Endometrium (tissue), 2 donors: ENCODE results near the gene SAG.

Experiments
- FAIRE-seq: peaks from 2 replicates; lab custom pipeline; 2012; peaks lifted over from hg19 to GRCh38; lab: Jason Lieb, UNC
- donor health status: control.
- donor health status: control.

SAG gene

DNA sequence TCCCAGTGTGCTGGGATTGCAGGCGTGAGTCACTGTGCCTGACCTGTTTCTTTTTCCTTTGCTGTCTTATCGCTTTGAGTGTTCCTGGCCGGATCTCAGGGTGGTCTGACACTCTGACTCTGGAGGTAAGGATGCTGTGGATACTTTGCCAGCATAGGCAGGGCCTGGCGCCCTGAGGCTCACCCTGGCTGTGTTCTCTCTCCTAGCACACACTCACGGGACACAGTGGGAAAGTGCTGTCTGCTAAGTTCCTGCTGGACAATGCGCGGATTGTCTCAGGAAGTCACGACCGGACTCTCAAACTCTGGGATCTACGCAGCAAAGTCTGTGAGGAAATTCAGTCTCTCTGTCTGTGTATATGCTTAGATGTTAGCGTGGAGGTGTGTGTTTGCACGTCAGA, 18.0 kb upstream of the SAG start:
- no peak for FAIRE-seq

DNA sequence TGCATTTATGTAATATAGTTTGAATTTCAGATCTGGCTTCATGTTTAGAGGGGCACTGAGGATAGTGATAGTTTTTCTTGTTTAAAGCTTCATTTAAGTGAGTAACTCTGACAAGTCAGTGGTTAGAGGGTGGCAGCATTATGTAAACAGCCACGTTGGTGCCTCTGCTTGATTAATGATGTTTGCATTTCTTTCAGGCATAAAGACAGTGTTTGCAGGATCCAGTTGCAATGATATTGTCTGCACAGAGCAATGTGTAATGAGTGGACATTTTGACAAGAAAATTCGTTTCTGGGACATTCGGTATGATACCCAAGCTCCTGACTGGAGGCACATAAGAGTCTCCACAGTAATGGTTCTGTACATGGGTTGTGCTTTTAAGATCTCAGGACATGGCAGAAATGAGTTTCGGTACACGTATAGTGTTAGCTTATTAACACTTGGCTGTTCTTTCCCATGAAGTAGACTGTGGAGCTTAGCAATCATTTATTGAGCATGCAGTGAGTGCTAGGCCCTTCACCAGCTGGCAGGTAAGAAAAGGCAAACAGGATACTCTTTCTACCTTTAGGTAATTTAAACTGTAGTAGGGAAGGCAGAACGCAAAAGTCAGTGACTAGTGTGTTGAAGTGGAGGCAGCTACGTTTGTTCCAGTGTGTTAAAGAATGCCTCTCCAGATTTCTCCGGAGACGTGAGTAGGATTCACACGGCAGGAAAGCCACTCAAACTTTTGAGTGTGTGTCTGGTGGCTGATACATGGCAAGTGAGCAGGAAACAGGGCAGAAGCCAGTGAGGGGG, 17.4 kb upstream of the SAG start:
- no peak for FAIRE-seq

DNA sequence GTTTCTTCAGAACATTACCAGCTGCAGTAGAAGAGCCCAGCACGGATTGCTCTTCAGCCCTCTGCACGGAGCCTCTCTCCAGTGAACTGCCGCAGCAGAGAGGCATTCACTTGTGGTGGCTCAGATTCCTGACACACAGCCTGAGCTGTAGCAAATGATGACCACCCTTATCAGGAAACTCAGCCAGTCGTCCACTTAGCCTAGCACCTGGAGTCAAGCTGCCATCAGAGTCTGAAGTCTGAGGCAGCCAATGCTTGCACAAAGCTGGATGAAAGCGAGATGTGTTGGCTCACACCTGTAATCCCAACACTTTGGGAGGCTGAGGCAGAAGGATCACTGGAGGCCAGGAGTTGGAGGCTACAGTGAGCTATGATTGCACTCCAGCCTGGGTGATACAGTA, 11.7 kb upstream of the SAG start:
- no peak for FAIRE-seq

DNA sequence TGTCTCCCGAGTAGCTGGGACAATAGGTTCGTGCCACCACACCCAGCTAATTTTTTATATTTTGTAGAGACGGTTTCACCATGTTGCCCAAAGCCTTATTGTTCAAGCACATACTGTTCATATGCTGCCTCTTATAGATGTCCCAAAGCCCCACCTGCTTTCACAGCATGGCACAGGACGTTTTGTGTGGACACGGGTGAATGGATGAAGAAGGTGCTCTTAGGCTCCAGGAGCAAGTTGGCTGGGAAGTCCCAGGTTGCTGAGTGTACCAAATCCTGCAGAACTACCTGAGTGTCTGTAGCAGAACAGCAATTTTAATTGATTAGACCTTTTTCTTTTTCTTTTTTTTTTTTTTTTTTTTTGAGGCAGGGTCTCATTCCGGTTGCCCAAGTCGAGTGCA, 10.5 kb upstream of the SAG start:
- FAIRE-seq, result no peak

DNA sequence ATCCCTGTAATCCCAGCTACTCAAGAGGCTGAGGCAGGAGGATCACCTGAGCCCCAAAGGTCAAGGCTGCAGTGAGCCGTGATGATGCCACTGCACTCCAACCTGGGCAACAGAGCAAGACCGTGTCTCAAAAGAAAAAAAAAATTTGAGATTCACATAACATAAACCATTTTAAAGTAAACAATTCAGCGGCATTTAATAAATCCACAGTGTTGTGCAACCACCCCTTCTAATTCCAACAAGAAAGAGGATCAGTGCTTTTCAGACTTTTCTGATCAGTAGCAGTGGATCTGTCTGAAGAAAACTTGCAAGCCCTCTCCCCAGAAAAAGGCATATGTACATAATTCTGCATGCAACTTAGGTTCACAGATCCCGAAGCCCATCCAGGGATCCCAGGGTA, 7.2 kb upstream of the SAG start:
- FAIRE-seq, result no peak

DNA sequence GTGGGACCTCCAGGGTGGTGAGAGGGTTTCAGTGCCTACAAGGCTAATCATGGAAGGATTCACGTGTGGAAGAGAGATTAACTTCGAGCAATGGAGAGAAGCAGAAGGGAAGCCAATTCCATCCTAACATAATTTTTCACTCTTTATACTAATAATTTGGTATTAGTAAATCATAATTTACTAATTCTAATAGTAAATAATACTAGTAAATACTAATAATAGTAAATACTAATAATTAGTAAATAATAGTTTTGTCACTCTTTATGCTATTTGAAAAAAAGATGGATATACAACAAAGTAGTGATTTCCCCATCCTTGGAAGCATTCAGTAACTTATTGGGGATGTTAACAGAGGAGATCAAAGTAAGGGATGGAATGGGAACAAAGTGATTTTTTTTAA, 6.4 kb upstream of the SAG start:
- no peak for FAIRE-seq

DNA sequence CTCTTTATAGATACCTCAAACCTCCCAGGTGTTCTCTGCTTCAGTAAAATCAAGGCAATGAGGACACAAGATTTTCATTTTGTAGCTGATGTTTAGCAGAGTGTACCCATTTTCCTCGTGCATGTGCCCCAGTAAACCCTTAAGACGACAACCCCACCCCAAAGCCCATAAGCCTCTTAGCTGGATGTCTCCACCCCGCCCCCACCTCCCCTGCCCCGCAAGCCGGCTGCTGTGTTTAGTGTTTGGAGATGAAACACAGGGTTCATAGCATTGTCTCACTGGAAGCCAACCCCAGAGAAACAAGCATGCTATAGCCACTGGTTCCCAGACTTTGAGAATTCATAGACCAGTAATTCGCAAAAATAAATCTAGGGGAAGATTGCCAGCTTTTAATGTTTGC, 5.8 kb upstream of the SAG start:
- no peak for FAIRE-seq

DNA sequence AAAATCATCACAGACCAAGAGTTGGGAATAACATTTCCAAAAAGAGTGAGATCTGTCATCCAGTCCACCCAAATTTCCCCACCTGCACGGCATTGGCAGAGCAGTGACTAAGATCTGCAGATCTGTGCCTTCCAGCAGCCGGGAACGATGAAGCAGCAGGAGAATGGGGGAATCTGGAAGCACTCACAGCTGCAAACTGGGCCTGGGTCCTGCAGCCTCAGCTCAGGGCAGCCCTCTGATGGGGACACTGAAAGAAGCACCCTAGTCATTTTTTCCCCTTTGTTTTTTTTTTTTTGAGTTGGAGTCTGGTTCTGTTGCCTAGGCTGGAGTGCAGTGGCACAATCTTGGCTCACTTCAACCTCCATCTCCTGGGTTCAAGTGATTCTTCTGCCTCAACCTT, 4.4 kb upstream of the SAG start:
- no peak for FAIRE-seq

DNA sequence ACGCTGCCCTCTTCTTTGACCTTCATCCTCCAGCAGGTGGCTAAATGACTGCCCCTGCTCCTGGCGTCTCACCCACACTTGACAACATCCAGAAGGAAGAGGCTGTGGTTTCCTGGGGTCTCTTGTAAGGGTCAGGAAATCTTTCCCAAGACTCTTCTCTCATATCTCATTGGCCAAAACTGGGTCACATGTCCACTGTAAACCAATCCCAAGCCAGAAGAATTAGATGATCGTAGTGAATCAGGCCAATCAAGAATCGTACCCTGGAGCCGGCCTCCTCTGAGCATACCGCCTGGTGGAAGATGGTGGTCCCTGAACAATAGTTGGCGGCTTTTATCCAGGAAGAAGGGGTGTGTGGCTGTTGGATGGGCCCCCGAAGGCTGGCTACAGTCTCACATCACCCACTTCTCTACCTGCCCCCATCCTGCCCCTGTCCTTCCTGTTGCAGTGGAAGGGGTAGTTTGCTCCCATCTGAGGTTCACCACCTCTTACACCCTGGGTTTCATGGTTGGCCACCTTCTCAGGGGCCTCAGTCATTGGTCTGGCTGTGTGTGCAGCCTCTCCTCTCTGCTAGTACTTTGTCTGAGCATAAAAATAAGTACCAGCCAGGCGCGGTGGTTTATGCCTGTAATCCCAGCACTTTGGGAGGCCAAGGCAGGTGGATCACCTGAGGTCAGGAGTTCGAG, 3.8 kb downstream of the SAG start:
- FAIRE-seq, result no peak

DNA sequence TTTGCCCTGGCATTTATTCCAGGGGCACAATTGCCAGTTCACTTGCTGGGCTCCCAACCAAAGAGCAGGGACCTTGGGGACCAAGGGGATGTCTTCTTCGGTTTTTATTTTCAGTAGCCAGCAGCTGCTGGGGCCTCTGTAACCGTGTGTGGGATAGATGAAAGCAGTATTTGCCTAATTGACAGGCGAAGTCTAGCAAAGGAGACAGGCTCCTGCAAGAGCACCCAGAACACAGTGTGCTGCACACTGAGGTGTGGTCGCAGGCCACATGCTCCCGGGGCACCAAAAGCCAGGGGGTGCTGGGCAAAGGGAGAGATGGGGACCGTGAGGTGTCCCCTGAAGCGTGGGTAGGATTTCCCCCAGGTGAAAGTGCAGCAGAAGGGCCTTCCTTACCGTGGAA, 5.3 kb downstream of the SAG start:
- no peak for FAIRE-seq

DNA sequence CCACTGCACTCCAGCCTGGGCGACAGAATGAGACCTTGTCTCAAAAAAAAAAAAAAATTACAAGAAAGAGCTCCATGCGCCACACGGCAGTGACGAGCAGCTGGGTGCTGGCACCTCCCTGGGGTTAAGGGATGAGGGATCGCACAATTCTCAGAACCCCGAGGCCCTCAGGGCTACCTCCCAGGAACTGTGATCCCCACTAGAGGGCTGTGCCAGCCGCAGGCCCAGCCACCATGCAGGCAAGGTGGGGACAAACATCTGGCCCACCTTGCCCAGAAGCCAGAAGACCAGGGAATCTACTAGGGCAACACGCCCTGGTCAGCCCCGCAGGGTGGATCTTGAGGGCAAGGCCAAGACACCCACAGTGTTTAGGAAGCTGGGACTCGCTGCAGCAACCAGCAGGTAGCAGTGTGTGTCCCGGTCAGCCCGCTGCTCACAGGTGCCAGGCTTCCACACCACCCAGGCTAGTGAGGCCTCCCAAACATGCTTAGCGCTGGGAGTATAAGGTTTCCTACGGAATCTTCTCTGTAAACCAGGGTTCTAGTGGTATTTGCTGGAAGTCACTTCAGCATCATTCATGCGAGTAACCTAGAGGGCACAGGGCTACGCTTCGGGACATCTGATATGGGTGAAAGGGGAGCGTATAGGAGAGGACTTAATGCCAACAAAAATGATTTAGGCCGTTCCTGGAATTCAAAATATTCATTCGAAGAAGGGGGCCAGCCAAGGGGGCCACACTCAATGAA, 6.7 kb downstream of the SAG start:
- no peak for FAIRE-seq

DNA sequence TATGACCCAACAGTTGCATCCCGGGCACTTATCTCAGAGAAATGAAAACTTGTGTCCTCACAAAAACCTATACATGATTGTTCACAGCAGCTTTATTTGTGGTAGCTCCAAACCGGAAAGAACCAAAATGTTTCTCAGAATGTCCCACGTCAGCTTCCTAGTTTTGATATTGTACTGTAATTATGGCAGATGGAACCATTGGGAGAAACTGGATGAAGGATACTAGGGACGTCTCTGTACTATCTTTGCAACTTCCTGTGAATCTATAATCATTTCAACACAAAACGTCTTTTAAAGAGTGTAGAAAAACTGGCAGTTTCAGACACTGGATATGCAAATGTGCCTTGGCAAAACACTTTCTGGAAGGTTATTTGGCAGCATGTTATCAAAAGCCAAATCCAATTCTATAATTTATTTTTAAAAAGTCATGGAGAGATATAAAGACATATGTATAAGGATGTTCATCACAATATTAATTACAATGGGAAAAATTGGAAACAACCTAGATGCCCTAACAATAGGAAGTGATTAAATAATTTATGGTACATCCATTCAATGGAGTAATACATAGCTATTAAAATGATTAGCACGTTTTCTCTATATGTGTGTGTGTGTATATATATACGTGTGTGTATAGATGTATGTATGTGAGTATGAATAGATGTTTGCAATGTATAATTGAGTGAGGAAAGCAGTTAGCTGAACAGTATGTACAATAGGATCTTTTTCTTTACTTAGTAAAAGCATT, 9.8 kb downstream of the SAG start:
- FAIRE-seq, result no peak

DNA sequence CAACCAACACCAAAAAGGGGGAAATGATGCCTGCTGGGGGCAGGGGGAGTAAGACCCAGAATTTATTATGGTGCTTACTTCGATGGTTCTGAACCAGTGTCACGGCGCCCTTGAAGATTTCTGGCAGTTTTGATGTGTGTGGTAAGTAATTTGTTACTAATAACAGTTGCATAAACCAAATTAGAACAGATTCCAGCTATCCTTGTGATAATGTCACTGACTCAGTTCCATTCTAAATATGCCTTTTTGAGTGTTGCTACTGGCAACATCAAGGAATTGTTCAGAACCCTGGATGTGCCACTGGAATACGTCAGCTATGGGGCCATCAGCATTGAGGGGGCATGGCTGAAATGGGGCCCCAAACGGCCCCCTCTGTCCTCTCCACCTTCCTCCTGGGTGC, 11.6 kb downstream of the SAG start:
- FAIRE-seq, result no peak

DNA sequence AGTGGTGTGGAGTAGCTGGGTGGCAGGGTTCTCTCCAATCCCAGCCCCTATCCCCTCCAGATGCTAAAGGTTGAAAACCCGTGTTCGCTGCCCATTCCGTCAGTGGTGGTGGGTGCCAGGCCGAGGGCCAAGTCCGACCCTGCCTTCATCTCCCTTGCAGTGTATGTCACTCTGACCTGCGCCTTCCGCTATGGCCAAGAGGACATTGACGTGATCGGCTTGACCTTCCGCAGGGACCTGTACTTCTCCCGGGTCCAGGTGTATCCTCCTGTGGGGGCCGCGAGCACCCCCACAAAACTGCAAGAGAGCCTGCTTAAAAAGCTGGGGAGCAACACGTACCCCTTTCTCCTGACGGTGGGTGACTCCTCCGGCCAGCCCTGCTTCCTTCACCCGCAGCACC, 12.9 kb downstream of the SAG start:
- no peak for FAIRE-seq

DNA sequence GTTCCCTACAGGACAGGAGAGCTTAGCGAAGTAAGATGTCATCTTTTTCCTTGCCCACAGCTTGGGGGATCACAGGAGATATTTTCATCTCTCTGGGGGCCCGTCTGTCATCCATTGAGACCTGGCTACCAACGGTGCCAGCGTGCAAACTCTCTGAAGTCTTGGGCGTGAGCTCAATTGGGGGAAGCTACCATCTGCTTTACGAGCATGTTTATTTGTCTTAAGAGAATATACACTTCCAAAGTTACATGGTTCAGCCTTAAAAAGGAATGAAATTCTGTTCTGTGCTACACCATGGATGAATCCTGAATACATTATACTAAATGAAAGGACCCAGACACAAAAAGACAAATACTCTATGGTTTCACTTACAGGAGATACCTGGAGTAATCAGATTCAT, 13.6 kb downstream of the SAG start:
- no peak for FAIRE-seq

DNA sequence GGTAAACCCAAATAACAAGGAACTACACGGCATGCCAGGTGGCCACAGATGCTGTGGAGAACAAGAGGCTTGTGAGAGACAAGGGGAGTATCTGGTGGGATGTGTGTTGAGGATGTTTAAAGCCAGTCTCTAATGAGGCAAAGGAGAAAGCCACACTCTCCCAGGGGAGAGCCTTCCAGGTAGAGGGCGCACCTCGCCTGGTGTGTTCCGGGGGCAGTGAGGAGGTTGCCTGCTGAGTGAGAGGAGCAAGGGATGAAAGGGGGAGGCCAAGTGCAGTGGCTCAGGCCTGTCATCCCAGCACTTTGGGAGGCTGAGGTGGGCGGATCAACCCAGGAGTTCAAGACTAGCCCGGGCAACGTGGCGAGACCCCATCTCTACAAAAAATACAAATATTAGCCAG, 16.2 kb downstream of the SAG start:
- no peak for FAIRE-seq

DNA sequence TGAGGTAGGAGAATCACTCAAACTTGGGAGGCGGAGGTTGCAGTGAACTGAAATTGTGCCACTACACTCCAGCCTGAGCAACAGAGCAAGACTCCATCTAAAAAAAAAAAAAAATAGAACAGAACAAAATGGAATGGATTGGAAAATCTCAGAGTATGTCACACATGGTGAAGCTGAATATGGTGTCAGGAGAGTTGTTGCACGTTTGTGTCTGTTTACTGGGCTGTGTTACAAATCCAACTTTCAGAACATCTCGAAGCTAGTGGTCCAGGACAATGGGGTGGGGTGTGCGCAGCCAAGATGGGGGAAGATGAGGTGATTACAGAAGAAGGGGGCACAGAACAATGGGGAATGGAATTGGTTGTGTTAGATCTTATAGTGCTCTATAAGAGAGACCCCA, 17.6 kb downstream of the SAG start:
- no peak for FAIRE-seq

DNA sequence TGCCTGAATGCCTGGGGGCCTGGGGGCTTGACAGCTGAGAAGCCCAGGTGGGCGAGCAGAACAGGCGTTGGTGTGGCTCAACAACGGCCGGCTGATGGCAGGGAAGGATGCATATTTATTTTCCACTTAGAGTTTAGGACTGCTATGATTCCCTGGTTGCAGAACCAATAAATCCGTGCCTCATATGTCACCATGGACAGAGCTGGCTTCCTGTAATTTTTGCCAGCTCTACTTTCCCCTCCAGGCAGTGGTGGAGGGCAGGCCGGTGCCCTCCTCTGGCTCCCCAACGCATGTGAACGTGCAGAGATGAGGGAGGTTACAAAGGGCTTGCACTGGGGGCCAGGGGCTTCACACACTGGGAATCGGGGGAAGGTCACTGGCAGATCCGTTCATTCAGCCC, 18.2 kb downstream of the SAG start:
- FAIRE-seq, result no peak

DNA sequence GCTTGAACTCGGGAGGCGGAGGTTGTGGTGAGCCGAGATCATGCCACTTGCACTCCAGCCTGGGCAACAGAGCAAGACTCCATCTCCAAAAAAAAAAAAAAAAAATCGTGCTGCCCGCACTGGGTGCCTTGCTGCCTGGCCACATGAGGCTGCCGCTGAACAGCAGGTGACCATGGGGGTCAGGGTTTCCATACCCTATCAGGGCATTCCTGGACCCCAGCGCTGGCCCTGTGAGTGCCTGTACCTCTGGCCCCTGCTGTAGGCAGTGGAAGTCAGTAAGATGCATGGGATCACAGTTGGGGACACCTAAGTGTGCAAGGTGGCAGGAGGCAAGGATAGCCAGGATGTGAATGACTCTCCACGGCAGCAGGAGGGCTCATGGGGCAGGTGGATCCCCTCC, 18.9 kb downstream of the SAG start:
- FAIRE-seq, result no peak

DNA sequence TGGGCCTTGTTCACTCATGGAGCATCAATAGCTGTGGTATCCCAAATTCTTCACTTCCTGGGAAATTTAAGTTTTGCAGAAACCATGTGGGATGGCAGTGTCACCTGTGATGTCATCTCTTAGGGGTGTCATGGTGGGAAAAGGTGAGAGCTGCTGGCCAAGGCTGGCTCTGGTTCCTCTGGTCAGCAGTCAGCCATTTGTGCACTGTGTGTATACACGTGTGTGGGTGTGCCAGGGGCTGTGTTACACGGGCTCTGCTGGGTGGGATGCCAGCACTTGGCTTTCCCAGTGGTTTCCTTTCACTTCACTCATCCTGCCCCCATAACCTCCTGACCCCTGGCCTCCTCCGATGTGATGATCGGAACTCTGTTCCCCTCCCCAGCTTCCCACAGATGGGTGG, 21.3 kb downstream of the SAG start:
- FAIRE-seq, result no peak

DNA sequence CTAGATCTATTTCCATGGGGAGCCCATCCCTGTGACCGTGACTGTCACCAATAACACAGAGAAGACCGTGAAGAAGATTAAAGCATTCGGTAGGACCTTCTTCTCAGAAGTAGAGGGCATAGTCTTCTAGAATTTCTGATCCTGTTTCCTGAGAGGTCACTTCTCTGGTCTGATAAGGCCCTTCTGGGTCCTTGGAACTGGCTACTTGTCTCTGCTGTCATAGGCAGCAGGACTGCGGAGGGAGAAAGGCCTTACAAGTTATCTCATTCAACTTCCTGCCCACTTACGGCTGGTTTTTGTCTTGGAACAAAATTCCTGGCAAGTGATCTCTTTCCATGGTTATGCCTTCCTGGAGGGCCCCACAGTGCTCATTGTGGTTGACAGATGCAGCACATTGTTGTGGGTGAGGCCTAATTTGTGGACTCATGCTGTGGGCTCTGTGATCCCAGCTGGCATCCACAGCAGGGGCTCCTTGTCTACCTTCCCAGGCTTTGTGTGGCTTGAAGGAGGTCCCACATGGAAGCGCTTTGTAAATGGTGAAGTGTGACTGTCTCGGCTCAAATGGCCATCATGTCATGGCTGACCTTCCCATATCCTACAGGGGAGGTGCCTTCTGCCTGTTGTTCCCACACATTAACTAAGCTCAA, 22.0 kb downstream of the SAG start:
- FAIRE-seq, result no peak

DNA sequence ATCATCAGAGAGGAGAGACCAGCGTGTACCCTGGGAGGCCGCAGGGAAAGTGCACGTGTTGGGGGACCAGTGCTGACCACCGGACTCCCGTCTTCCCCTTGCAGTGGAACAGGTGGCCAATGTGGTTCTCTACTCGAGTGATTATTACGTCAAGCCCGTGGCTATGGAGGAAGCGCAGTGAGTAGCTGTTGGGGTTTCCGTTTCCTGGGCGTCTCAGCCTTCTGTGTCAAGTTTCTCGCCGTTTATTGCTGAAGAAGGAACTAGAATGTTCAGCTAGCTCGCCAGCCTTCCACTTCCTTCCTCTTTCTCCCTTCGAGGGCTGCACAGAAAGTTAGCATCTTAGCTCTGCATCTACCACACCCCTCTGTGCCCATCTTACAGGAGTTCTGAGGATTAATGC, 23.9 kb downstream of the SAG start:
- no peak for FAIRE-seq
